HepG2 (cell line): ENCODE results near the gene MAPK12. TPM values are rescaled to one million over a fixed set of nuclear protein-coding genes. Genes with fewer than 3 reads are reported as not detected.

Experiments used
- ATAC-seq: fragments of 200-7000 bp; cut with Tn5 transposase; 3 replicates; pipeline ENCODE4 v1.9.1; 2020; ENCODE audit warnings: mild to moderate bottlenecking, moderate library complexity
- BruUV-seq: library from RNA; stranded (reverse); fragments of 400-500 nt; replicated peaks from 2 replicates; lab custom pipeline; 2021; lab: Mats Ljungman, UMichigan
- CTCF ChIA-PET: fragments of 300-600 bp; formaldehyde crosslinking; extraction: SDS; loops from one replicate; lab custom pipeline; 2021; ENCODE audit warnings: low total read pairs, inconsistent platforms, low intra/inter-chr PET ratio; lab: Yijun Ruan, JAX
- POLR2A ChIA-PET: fragments of 350-600 bp; sonication (Branson Sonifier 250); formaldehyde crosslinking; loops from one replicate; lab custom pipeline; 2020; ENCODE audit warnings: antibody characterized with exemption, inconsistent platforms; lab: Yijun Ruan, JAX
- DNase-seq: peaks from one replicate; pipeline ENCODE4 v3.0.0-alpha.2; 2015; ENCODE audit warnings: low spot score
- FAIRE-seq: peaks from 3 replicates; lab custom pipeline; 2011; peaks lifted over from hg19 to GRCh38; lab: Jason Lieb, UNC
- H2AFZ ChIP-seq: one replicate; pipeline ENCODE4 v1.6.1; 2011; ENCODE audit warnings: low read length, inconsistent platforms
- H3K27ac ChIP-seq: fragments of 300-600 bp; 3 replicates; pipeline ENCODE4 v1.8.0; 2011; ENCODE audit warnings: mixed run types, mild to moderate bottlenecking, mixed read lengths, low read length, inconsistent platforms; ENCODE audit not compliant: insufficient read depth; ENCODE audit errors: extremely low read length
- H3K27me3 ChIP-seq, 2 experiments: fragments of 200-600 bp in 1 of 2; 2 replicates in 1 of 2; 3 replicates in 1 of 2; pipeline versions ENCODE4 v1.6.0 to v1.8.0; 2011; ENCODE audit warnings: low read length in 2 of 2, mild to moderate bottlenecking in 2 of 2, moderate library complexity in 2 of 2, inconsistent platforms in 1 of 2; ENCODE audit not compliant: insufficient read depth in 2 of 2, control insufficient read depth in 1 of 2
- H3K36me3 ChIP-seq, 2 experiments: fragments of 200-600 bp in 1 of 2; replicated peaks in 1 of 2; 2 replicates in 1 of 2; 3 replicates in 1 of 2; pipeline versions ENCODE4 v1.5.1 to v1.8.0; 2011; ENCODE audit warnings: low read length in 2 of 2, inconsistent platforms in 1 of 2; ENCODE audit not compliant: insufficient read depth in 2 of 2, control insufficient read depth in 1 of 2
- H3K4me1 ChIP-seq: 2 replicates; pipeline ENCODE4 v1.5.1; 2012; ENCODE audit warnings: low read length, inconsistent platforms; ENCODE audit not compliant: insufficient read depth
- H3K4me2 ChIP-seq: 2 replicates; pipeline ENCODE4 v1.6.0; 2011; ENCODE audit warnings: low read depth, low read length, inconsistent platforms
- H3K4me3 ChIP-seq, 3 experiments: fragments of 200-600 bp in 1 of 3; sonication (generic), shearing (Covaris generic) in 1 of 3; replicated peaks in 1 of 3; 2 replicates each; pipeline ENCODE4 v1.5.1; 2011 to 2016; ENCODE audit warnings: low read length in 3 of 3, inconsistent platforms in 2 of 3, low read depth in 2 of 3, mild to moderate bottlenecking in 2 of 3, control low read depth in 1 of 3, mixed read lengths in 1 of 3; ENCODE audit not compliant: insufficient read depth in 1 of 3
- H3K79me2 ChIP-seq: one replicate; pipeline ENCODE4 v1.6.1; 2011; ENCODE audit warnings: low read length, inconsistent platforms; ENCODE audit not compliant: insufficient read depth
- H3K9ac ChIP-seq: 2 replicates; pipeline ENCODE4 v1.6.0; 2011; ENCODE audit warnings: mild to moderate bottlenecking, low read depth, low read length, inconsistent platforms; ENCODE audit not compliant: insufficient read depth
- H3K9me3 ChIP-seq: 2 replicates; pipeline ENCODE4 v1.5.1; 2012; ENCODE audit warnings: mild to moderate bottlenecking, low read length
- H4K20me1 ChIP-seq: 2 replicates; pipeline ENCODE4 v1.6.0; 2011; ENCODE audit warnings: inconsistent platforms, mild to moderate bottlenecking, low read length, moderate library complexity; ENCODE audit not compliant: insufficient read depth
- ADNP ChIP-seq: sonication (generic); formaldehyde crosslinking; IDR thresholded peaks from 2 replicates; pipeline ENCODE4 v1.4.0; 2020; ENCODE audit warnings: missing genetic modification reagents
- ARNTL ChIP-seq: sonication (generic); formaldehyde crosslinking; IDR thresholded peaks from 2 replicates; pipeline ENCODE4 v1.4.0; 2020; ENCODE audit warnings: mild to moderate bottlenecking, missing genetic modification reagents
- FOSL1 ChIP-seq: sonication (generic); formaldehyde crosslinking; IDR thresholded peaks from 2 replicates; pipeline ENCODE4 v1.9.0; 2021; ENCODE audit warnings: missing genetic modification reagents, borderline replicate concordance
- GATA4 ChIP-seq: sonication (generic); IDR thresholded peaks from 2 replicates; pipeline ENCODE4 v1.6.1; 2016; ENCODE audit warnings: antibody characterized with exemption, low read depth, borderline replicate concordance
- HNF4A ChIP-seq: sonication (generic); formaldehyde crosslinking; IDR thresholded peaks from 2 replicates; pipeline ENCODE4 v1.4.0; 2020; ENCODE audit warnings: missing genetic modification reagents
- HNRNPL ChIP-seq: fragments of 200-400 bp; formaldehyde crosslinking; IDR thresholded peaks from 2 replicates; pipeline ENCODE4 v1.6.1; 2017; ENCODE audit warnings: mild to moderate bottlenecking, low read depth, low read length
- KMT2A ChIP-seq: sonication (generic); formaldehyde crosslinking; IDR thresholded peaks from 2 replicates; pipeline ENCODE4 v1.4.0; 2020; ENCODE audit warnings: missing genetic modification reagents
- MAF1 ChIP-seq: sonication (generic); formaldehyde crosslinking; IDR thresholded peaks from 2 replicates; pipeline ENCODE4 v1.5.0; 2020; ENCODE audit warnings: missing genetic modification reagents, borderline replicate concordance
- MTF2 ChIP-seq: sonication (generic); formaldehyde crosslinking; IDR thresholded peaks from 2 replicates; pipeline ENCODE4 v1.5.0; 2020; ENCODE audit warnings: missing genetic modification reagents, borderline replicate concordance
- NAIF1 ChIP-seq: sonication (generic); formaldehyde crosslinking; IDR thresholded peaks from 2 replicates; pipeline ENCODE4 v1.5.0; 2020; ENCODE audit warnings: mild to moderate bottlenecking, missing genetic modification reagents, borderline replicate concordance
- NFIC ChIP-seq: IDR thresholded peaks from 2 replicates; pipeline ENCODE4 v1.6.1; 2012; ENCODE audit warnings: mild to moderate bottlenecking, low read length, inconsistent platforms
- PHF21A ChIP-seq: sonication (generic); formaldehyde crosslinking; IDR thresholded peaks from 2 replicates; pipeline ENCODE4 v1.5.0; 2020; ENCODE audit warnings: mild to moderate bottlenecking, missing genetic modification reagents
- POLR2AphosphoS2 ChIP-seq: IDR thresholded peaks from 2 replicates; pipeline ENCODE4 v1.6.1; 2011; ENCODE audit warnings: low read depth, low read length, improper control_type of control experiment
- PRPF4 ChIP-seq: fragments of 200-400 bp; formaldehyde crosslinking; IDR thresholded peaks from 2 replicates; pipeline ENCODE4 v1.6.1; 2016; ENCODE audit warnings: low read length, low read depth; ENCODE audit not compliant: poor library complexity, severe bottlenecking
- RBM39 ChIP-seq: fragments of 200-400 bp; formaldehyde crosslinking; IDR thresholded peaks from one replicate; pipeline ENCODE4 v1.6.1; 2018; ENCODE audit warnings: antibody characterized with exemption, mild to moderate bottlenecking, low read depth, low read length; ENCODE audit not compliant: poor library complexity, severe bottlenecking
- REPIN1 ChIP-seq: sonication (generic); formaldehyde crosslinking; IDR thresholded peaks from 2 replicates; pipeline ENCODE4 v1.8.0; 2022; ENCODE audit warnings: missing genetic modification reagents, low read depth, mild to moderate bottlenecking, borderline replicate concordance
- ZFP41 ChIP-seq: sonication (generic); formaldehyde crosslinking; IDR thresholded peaks from 2 replicates; pipeline ENCODE4 v1.4.0; 2020; ENCODE audit warnings: mild to moderate bottlenecking, missing genetic modification reagents, borderline replicate concordance
- ZNF12 ChIP-seq: sonication (generic); formaldehyde crosslinking; IDR thresholded peaks from 2 replicates; pipeline ENCODE4 v1.5.0; 2020; ENCODE audit warnings: missing genetic modification reagents
- ZNF484 ChIP-seq: sonication (generic); formaldehyde crosslinking; IDR thresholded peaks from 2 replicates; pipeline ENCODE4 v1.5.1; 2020; ENCODE audit warnings: mild to moderate bottlenecking, low read depth, missing genetic modification reagents, borderline replicate concordance
- ZNF619 ChIP-seq: sonication (generic); formaldehyde crosslinking; IDR thresholded peaks from 2 replicates; pipeline ENCODE4 v1.4.0; 2020; ENCODE audit warnings: mild to moderate bottlenecking, missing genetic modification reagents
- ZNF7 ChIP-seq: IDR thresholded peaks from 2 replicates; pipeline ENCODE4 v1.6.1; 2016; ENCODE audit warnings: missing biosample characterization, missing genetic modification reagents
- ZNF772 ChIP-seq: sonication (generic); formaldehyde crosslinking; IDR thresholded peaks from 2 replicates; pipeline ENCODE4 v1.5.0; 2020; ENCODE audit warnings: mild to moderate bottlenecking, missing genetic modification reagents
- ZNF850 ChIP-seq: sonication (generic); formaldehyde crosslinking; conservative IDR thresholded peaks from 2 replicates; pipeline ENCODE4 v1.9.0; 2021; ENCODE audit warnings: mild to moderate bottlenecking, missing genetic modification reagents
- WGBS: methylation state at CpG from one replicate; pipeline ENCODE4 v1.1.6; 2017; ENCODE audit warnings: low lambda C conversion rate; 5-methylcytosine and 5-hydroxymethylcytosine counted together
- in situ Hi-C: cut with HindIII; loops from 2 replicates; pipeline ENCODE4 v1.10.0; 2017; ENCODE audit warnings: low pct_unique_long_range_greater_than_20kb; ENCODE audit not compliant: extremely low pct_ligation_motif_present
- intact Hi-C: fragments of 100-400 bp; cut with micrococcal nuclease; formaldehyde crosslinking; loops from one replicate; pipeline ENCODE4 v1.10.0; 2022; ENCODE audit not compliant: unreplicated experiment
- polyA plus RNA-seq, 8 experiments: library from polyadenylated mRNA; depleted of rRNA in 3 of 8; stranded (reverse) in 7 of 8; unstranded in 1 of 8; fragments of >200 nt; fragmentation: Illumina TruSeq in 4 of 8; extraction: Trizol in 4 of 8; gene quantifications; 2 replicates each; pipeline versions ENCODE4 v1.2.1 to v1.2.3, GENCODE V29; 2011 to 2016; ENCODE audit warnings: low read depth in 4 of 8, missing spikeins in 1 of 8, mixed read lengths in 1 of 8; ENCODE audit not compliant: insufficient read depth in 1 of 8
- total RNA-seq, 5 experiments: library from RNA; depleted of rRNA; stranded (reverse); fragments of >200 nt; fragmentation: Illumina TruSeq; extraction: Trizol; gene quantifications; 2 replicates each; pipeline ENCODE4 v1.2.3, GENCODE V29; 2016; ENCODE audit warnings: low read depth in 1 of 5
- TF ChIP-seq, protein P1 (sequence below): sonication (generic); formaldehyde crosslinking; IDR thresholded peaks from 2 replicates; pipeline ENCODE4 v1.5.1; 2020; ENCODE audit warnings: missing genetic modification reagents, mild to moderate bottlenecking, borderline replicate concordance

Gene MAPK12
- total and polyA plus RNA-seq, 2 of the 13 experiments (the other 11 are each of a cell fraction or from before 2014, with no cell fraction given), result 22.2 to 23.3 TPM

DNA sequence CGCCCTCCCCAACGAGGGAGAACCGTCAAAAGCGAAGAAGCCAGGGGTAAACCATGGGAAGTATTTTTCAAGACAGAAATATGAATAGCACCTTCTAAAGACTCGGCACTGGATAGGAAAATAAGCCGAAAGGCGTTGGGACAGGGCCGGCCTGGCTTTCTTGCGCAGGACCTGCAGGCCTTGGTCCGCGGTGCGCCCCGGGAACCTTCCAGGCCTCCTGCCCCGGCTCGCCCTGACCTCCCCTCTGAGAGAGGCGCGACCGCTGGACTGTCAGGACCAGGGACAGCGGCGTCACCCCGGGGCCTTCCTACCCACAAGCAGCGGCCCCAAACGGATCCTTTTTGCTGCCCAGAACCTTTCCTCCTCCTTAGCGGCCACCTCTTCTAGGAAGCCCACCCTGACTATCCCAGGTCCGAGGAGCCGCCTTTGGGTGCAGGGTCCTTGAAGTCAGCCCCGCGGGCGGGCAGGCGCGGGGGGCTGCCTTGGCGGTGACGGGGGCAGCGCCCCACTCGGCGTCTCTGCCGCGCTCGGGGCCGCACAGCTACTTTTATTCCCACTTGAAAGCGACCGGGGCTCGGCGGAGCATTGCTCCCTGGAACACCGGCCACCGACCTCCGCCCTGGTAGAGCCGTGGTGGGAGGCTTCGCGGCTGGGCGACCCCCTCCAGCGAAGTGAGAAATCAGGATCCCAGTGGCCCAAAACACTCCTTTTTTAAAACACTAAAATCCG, 9.3 kb upstream of the MAPK12 start:
- peaks cover 10% of the 10 kb centered on the region; the same call in 1 of the 2 replicates for H4K20me1 ChIP-seq
- ATAC-seq, result peak; percentile 65
- H3K27ac ChIP-seq, result no peak overlapping the region
- H3K4me3 ChIP-seq, result peak overlapping the region; percentile 17 to 62 (median 43); a peak in 4 of 6 replicates
- no peak overlapping the region for H2AFZ ChIP-seq
- DNase-seq, result peak; percentile 47
- WGBS, result 11% methylated on average over 17 of the region's 53 CpGs
- peak overlapping the region; percentile 74 for H3K4me2 ChIP-seq
- H3K79me2 ChIP-seq, result no peaks in the 10 kb centered on the region
- POLR2A ChIA-PET, result no interaction called here
- H3K4me1 ChIP-seq, result peaks cover 39% of the 10 kb centered on the region
- H3K36me3 ChIP-seq, result peaks cover 0 to 4% of the 10 kb centered on the region in 2 experiments; a peak in 3 of 5 replicates
- CTCF ChIA-PET, result interaction anchor here (0.7 to 2.3 kb wide), 4 partner anchors 19 to 72 kb away, joined by 3 to 8 read pairs (median 3); partner anchors contain the start of genes DENND6B and PPP6R2
- BruUV-seq, result no TSS peak
- FAIRE-seq, result no peak
- peaks cover 10 to 41% of the 10 kb centered on the region in 2 experiments for H3K27me3 ChIP-seq
- intact Hi-C loops (loop anchor here (2.0 kb wide), 1 partner anchor 72 kb away; the partner anchor contains the start of gene PPP6R2), in situ Hi-C loops (no loop called here)
- no peaks in the 10 kb centered on the region for H3K9me3 ChIP-seq
- no peak overlapping the region for H3K9ac ChIP-seq
- TF ChIP-seq GATA4 (no peak), PRPF4 (no peak), MTF2 (CRISPR knock-in tag) (no peak), ZNF484 (CRISPR knock-in tag) (peak; percentile 58; the same call in 1 of the 2 replicates), FOSL1 (CRISPR knock-in tag) (no peak), HNRNPL (0 out of 2 replicates have a peak, but pooled peaks have one; percentile 5), ZNF850 (CRISPR knock-in tag) (no peak), NFIC (no peak), MAF1 (CRISPR knock-in tag) (no peak), ZNF772 (CRISPR knock-in tag) (peak; percentile 58; the same call in 1 of the 2 replicates), RBM39 (no peak), PHF21A (peak; percentile 28; the same call in 1 of the 2 replicates), HNF4A (no peak), REPIN1 (CRISPR knock-in tag) (no peak), NAIF1 (CRISPR knock-in tag) (no peak; the same call in 1 of the 2 replicates), ZNF12 (CRISPR knock-in tag) (peak; percentile 79), ZNF7 (no peak), POLR2AphosphoS2 (no peak), ZNF619 (CRISPR knock-in tag) (no peak), ADNP (CRISPR knock-in tag) (no peak), ARNTL (CRISPR knock-in tag) (no peak), KMT2A (CRISPR knock-in tag) (no peak), ZFP41 (CRISPR knock-in tag) (no peak)
- TF ChIP-seq, protein P1, sequence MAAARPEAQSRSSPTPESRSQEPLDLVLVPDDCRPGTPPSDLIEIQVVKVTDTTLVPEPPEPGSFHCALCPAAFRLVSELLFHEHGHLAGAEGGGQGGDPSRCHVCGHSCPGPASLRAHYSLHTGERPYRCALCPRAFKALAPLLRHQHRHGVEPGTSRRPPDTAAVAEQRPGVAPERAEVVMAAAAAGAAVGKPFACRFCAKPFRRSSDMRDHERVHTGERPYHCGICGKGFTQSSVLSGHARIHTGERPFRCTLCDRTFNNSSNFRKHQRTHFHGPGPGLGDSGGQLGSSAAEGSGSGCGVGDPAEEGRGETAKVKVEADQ (CRISPR knock-in tag), result no peak
